GM19452 (cell line): ENCODE data around the gene SARS1.

Experiments
- ATAC-seq: cut with Tn5 transposase; IDR thresholded peaks from one replicate; pipeline ENCODE4 v1.9.1; 2021; ENCODE audit not compliant: unreplicated experiment

Gene SARS1

DNA sequence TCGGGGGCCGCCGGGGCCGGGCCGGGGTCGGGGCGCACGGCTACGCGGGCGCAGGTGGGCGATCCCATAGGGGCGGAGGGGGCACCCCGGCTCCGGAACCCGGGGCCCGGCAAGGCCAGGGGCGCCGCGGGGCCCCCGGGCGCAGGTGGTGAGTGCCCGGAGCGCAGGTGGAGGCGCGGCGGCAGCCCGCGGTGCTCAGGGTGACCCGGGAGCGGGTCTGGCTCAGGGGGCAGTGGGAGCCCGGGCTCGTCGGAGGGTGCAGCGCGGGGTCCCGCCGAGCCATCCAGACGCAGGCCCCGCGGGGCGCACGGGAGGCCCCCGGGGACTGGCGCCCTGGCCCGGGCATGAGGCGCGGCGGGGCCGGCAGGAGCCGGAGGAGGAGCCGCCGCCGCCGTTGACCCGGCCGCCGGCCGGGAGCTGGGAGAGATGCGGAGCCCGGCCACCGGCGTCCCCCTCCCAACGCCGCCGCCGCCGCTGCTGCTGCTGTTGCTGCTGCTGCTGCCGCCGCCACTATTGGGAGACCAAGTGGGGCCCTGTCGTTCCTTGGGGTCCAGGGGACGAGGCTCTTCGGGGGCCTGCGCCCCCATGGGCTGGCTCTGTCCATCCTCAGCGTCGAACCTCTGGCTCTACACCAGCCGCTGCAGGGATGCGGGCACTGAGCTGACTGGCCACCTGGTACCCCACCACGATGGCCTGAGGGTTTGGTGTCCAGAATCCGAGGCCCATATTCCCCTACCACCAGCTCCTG is 36.1 kb downstream of the SARS1 start:
- ATAC-seq = peak; percentile 31

DNA sequence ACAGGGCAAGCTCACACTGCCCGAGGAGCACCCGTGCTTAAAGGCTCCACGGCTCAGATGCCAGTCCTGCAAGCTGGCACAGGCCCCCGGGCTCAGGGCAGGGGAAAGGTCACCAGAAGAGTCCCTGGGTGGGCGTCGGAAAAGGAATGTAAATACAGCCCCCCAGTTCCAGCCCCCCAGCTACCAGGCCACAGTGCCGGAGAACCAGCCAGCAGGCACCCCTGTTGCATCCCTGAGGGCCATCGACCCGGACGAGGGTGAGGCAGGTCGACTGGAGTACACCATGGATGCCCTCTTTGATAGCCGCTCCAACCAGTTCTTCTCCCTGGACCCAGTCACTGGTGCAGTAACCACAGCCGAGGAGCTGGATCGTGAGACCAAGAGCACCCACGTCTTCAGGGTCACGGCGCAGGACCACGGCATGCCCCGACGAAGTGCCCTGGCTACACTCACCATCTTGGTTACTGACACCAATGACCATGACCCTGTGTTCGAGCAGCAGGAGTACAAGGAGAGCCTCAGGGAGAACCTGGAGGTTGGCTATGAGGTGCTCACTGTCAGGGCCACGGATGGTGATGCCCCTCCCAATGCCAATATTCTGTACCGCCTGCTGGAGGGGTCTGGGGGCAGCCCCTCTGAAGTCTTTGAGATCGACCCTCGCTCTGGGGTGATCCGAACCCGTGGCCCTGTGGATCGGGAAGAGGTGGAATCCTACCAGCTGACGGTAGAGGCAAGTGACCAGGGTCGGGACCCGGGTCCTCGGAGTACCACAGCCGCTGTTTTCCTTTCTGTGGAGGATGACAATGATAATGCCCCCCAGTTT is 36.9 kb downstream of the SARS1 start:
- ATAC-seq = no peak

DNA sequence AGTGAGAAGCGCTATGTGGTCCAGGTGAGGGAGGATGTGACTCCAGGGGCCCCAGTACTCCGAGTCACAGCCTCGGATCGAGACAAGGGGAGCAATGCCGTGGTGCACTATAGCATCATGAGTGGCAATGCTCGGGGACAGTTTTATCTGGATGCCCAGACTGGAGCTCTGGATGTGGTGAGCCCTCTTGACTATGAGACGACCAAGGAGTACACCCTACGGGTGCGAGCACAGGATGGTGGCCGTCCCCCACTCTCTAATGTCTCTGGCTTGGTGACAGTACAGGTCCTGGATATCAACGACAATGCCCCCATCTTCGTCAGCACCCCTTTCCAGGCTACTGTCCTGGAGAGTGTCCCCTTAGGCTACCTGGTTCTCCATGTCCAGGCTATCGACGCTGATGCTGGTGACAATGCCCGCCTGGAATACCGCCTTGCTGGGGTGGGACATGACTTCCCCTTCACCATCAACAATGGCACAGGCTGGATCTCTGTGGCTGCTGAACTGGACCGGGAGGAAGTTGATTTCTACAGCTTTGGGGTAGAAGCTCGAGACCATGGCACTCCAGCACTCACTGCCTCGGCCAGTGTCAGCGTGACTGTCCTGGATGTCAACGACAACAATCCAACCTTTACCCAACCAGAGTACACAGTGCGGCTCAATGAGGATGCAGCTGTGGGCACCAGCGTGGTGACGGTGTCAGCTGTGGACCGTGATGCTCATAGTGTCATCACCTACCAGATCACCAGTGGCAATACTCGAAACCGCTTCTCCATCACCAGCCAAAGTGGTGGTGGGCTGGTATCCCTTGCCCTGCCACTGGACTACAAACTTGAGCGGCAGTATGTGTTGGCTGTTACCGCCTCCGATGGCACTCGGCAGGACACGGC is 37.8 kb downstream of the SARS1 start:
- ATAC-seq = no peak

DNA sequence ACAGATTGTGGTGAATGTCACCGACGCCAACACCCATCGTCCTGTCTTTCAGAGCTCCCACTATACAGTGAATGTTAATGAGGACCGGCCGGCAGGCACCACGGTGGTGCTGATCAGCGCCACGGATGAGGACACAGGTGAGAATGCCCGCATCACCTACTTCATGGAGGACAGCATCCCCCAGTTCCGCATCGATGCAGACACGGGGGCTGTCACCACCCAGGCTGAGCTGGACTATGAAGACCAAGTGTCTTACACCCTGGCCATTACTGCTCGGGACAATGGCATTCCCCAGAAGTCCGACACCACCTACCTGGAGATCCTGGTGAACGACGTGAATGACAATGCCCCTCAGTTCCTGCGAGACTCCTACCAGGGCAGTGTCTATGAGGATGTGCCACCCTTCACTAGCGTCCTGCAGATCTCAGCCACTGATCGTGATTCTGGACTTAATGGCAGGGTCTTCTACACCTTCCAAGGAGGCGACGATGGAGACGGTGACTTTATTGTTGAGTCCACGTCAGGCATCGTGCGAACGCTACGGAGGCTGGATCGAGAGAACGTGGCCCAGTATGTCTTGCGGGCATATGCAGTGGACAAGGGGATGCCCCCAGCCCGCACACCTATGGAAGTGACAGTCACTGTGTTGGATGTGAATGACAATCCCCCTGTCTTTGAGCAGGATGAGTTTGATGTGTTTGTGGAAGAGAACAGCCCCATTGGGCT is 38.6 kb downstream of the SARS1 start:
- ATAC-seq = no peak

DNA sequence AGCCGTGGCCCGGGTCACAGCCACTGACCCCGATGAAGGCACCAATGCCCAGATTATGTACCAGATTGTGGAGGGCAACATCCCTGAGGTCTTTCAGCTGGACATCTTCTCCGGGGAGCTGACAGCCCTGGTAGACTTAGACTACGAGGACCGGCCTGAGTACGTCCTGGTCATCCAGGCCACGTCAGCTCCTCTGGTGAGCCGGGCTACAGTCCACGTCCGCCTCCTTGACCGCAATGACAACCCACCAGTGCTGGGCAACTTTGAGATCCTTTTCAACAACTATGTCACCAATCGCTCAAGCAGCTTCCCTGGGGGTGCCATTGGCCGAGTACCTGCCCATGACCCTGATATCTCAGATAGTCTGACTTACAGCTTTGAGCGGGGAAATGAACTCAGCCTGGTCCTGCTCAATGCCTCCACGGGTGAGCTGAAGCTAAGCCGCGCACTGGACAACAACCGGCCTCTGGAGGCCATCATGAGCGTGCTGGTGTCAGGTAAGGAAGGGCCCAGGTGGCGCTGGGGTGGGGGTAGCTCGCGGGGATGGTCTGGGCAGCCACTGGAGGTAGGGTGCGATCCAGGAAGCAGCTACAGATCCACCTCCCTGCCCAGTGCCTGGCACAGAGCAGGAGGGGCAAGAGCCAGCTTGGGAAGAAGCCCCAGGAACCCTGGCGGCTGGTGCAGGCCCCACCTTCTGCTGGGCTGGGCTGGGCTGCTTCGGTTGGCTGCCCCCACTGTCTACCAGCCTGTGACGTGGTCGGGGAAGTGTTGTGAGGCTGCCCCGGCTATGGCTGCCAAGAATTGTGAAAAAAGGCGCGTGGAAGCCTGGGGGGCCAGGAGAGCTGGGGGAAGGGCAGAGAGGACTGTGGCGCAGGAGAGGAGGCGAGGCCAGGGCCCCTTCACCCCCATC is 39.4 kb downstream of the SARS1 start:
- no peak for ATAC-seq

DNA sequence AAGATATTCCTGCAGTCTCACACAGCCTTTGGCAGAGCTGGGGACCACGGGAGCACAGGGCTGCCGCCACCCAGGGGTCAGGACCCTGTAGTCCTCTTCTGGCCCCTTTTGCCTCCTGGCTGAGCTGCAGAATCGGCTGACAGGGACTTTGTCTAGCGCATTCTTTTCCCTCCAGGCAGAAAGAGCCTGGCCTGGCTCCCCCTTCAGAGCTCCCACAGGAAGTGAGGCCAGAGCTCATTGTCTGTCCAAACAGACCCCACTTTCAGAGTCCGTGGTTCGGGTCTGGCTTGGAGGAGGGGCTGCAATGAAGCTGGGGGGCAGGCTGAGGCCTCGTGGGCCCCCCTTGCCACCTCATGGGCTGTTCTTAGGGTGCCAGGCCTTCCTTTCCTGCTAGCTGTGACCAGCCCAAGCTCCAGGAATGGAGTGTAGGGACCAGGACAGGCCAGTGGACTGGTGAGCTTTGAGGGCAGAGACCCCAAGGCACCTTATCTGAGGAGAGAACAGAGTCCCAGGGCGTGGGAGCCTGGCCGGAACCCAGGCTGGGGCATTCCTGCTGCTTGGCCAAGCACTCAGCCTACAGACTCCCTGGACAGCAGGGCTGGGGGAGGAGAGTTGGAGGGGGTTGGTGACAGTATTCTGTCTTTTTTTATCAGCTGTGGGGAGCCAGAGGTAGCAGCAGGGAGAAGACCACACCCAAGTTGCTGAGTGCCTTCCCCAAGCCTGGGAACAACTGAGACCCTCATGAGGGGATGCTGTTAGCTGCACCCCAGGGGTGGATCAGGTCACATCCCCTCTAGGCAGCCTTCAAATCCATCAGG is 40.3 kb downstream of the SARS1 start:
- ATAC-seq = no peak

DNA sequence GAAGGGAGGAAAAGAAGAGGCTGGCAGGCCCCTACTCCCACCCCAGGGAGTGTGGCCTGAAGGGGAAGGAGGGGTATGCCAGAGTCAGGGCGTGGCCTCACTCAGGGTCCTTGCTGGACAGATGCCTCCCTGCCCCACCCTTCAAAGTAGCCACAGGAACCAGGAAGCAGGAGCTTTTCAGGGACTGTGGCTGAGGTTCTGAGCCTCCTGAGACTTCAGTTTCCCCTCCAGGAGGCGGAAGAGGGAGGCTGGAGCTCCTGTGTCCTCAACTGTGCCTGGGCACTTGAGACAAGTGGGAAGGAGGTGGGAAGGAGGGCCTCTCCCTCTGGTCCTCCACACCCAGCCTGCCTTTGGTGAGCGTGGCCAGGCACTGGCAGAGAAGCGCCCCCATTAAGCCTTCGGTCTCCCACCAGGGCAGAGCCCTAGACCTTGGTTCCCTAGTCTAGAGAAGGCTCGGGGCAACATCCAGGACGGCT is 40.9 kb downstream of the SARS1 start:
- ATAC-seq = no peak

DNA sequence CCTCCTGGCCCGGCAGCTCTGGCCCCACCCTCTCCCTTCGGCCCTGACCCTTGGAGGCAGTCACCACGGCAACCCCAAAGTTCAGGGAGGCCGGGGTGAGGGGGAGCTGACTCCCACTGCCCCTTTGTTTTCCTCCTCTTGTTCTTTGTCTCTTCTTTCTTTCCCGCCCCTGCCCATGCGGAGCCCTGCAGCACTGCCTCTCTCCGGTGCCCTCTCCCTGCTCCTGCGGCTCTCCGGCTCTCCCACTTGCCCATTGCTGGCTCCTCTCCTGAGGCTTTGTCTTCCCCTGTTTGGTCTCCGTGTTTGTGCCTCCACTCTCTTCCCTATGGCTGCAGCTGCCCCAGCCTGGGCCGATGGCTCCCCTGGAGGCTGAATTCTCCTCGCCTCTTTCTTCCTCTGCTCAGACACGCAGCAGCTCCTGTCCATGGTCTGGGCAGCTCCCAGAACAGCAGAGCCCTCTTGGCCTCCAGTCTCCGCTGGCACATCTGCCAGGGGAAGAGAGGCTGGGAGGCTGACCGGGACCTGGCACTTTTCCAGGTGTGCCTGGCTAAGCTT is 41.5 kb downstream of the SARS1 start:
- ATAC-seq = no peak

DNA sequence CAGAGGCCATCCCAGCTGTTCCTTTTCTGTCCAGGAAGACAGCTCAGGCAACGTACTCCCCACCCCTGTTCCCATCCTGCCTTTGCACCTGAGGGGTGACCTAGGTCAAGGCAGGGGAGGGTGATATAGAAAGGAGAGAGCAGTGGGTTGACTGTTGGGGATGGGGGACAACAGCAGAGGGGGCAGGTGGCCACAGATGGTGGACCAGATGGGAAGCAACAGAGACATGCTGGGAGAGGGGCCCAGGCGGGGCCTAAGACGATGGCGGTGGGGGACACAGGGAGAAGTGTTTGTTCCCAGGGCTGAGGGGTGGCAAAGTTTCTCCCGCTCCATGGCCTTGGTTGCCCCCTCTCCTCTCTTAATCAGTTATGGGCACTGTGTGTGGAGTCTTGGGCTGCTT is 42.0 kb downstream of the SARS1 start:
- no peak for ATAC-seq

DNA sequence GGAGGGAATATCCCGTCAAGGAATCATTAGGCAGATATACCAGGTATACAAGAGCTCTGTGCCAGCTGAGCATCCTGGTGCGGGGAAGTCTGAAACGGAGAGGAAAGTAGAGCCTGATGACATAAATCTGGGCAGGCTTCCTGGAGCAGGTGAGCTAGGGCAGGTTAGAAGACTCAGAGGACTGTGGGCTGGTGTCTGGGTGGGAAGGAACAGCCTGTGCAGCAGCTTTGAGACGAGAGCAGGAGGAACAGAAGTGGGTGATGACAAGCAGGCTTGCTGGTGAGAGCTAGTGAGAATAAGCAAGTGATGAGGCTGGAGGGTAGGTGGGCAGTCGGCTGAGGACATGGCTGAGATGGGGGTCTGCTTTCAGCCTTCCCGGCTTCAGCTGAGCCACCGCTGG is 42.4 kb downstream of the SARS1 start:
- ATAC-seq = no peak

DNA sequence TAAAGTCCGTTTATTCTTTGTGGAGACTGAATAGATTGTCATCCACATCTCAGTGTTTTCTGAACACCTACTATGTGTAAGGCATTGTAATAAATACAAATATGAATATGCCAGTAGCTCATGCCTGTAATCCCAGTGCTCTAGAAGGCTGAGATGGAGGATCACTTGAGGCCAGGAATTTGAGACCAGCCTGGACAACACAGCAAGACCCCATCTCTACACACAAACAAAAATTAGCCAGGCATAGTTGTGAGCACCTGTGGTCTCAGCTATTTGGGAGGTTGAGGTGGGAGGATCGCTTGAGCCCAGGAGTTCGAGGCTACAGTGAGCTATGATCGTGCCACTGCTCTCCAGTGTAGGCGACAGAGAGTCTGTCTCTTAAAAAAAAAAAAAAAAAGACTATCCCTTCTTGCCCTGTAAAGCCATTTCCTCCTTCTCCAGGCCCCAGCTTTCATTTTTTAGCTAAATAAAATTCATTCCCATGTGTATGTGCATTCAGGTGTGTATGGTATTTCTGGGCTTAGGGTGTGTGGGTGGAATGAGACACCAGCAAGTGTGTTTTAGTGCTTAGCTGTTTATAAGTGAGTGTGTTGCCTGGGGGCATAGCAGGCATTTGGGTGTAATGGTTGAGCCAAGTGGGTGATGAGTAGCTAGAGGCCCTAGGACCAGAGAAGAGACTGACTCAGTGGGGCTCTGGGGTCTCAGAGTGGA is 43.4 kb downstream of the SARS1 start:
- no peak for ATAC-seq

DNA sequence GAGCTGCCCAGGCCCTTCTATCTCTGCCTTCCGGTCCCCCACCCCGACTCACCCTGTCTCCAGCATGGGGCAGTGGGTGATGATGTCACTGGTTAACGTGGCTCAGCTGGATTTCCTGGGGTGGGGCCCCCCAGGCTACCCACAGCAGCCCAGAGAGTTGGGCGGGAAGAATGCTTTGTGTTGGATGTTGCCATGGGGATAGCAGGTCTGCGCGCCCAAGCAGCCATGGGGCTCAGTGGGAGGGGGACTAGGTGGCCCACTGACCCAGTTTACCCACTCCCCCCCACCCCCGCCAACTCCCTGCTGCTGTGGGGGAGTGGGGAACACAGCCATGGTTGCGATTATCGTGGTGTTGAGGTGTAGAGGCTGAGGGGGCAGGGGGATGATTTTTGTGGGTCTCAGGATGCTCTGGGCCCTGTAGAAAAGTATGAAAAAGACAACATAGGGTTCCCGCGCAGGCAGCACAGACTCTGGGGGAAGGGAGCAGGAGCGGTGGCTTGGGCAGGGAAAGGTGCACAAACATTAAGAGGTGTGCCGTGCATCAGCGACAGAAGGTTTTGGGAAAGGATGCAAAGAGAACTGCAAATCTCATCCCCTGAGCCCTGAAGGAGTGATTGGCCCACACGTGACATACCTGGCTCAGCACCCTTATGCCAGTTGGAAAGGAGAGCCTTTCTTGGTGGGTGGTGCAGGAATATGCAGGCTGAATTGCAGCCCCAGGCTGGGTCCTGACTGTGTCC is 44.1 kb downstream of the SARS1 start:
- ATAC-seq = no peak

DNA sequence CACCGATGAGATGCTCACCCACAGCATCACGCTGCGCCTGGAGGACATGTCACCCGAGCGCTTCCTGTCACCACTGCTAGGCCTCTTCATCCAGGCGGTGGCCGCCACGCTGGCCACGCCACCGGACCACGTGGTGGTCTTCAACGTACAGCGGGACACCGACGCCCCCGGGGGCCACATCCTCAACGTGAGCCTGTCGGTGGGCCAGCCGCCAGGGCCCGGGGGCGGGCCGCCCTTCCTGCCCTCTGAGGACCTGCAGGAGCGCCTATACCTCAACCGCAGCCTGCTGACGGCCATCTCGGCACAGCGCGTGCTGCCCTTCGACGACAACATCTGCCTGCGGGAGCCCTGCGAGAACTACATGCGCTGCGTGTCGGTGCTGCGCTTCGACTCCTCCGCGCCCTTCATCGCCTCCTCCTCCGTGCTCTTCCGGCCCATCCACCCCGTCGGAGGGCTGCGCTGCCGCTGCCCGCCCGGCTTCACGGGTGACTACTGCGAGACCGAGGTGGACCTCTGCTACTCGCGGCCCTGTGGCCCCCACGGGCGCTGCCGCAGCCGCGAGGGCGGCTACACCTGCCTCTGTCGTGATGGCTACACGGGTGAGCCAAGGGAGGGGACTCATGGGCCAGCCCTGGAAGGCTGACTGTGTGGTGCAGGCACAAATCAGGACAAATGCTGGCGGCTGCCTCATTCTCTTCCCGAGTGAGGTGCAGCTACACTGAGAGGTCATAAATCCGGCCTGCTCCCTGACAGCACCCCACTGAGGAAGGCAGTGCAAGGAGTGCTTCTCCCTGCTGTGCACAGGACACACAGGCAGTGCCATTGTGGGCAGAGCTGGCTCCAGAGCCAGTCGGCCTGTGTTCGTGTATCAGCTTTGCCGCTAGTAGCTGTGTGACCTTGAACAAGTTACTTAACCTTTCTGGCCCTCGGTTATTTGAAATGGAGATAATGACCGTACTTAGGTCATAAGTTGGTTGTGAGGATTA is 45.1 kb downstream of the SARS1 start:
- no peak for ATAC-seq

DNA sequence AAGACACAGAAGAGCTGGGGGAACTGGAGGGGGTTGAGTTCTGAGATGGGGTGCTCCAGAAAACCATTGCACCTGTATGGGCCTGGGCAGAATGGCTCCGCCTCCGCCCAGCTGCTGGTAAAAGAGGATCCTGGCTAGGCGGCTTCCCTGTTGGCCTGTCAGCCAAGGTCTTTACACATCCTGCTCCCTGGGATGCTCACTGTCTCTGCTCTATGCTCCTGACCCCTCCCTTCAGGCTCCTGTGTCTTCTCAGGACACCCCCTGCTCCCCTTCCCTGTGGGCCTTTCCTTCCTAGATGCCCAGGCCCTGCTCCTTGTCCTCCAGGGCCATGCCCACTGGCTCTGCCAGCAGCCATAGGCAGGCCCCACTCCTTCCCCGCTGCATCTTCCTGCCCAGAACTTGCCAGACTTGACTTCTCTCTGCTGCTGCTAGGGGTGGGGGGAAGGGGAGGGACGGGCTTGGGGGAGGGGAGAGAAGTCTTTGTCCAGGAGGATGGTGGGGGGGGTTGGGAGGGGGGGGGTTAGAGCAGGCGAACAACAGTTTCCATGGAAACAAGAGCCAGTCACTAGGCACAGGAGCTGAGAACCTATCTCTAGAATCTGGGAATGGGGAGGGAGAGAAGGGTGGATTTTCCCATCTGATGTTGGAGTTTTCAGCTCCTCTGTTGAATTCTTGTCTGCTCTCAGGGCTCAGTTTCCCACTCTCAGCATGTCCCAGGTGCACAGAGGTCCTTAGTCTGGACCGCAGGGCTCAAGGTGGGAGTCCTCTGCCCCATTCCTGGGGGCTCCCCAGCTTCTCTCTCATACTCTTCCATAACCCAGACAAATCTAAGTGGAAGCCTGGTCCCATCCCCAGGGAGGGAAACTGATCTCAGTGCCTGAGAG is 46.2 kb downstream of the SARS1 start:
- ATAC-seq = no peak

DNA sequence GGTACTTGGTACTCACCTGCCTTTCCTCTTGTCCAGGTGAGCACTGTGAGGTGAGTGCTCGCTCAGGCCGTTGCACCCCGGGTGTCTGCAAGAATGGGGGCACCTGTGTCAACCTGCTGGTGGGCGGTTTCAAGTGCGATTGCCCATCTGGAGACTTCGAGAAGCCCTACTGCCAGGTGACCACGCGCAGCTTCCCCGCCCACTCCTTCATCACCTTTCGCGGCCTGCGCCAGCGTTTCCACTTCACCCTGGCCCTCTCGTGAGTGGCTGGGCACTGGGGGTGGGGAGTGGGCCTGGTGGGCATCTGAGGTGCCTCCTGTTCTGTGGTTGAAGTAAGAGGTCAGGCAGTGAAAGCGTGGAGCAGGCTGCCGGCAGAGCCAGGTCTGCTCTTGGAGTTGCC is 47.3 kb downstream of the SARS1 start:
- no peak for ATAC-seq
